Endothelial cell of umbilical vein (primary cell): Measurements from ENCODE around the gene MEPCE. TPM values are rescaled to one million over a fixed set of nuclear protein-coding genes. Genes with fewer than 3 reads are reported as not detected.

Experiments used
- BruUV-seq: library from RNA; stranded (reverse); fragments of 400-500 nt; replicated peaks from 2 replicates; lab custom pipeline; 2021; lab: Mats Ljungman, UMichigan
- CTCF ChIA-PET: fragments of 300-600, 350-600 bp; sonication (Branson Sonifier 250); formaldehyde crosslinking; loops from one replicate; lab custom pipeline; 2021; ENCODE audit warnings: antibody characterized with exemption, inconsistent platforms; lab: Charles Lee
- POLR2A ChIA-PET: fragments of 300-600, 350-600 bp; sonication (Branson Sonifier 250); formaldehyde crosslinking; loops from one replicate; lab custom pipeline; 2021; ENCODE audit warnings: antibody characterized with exemption, inconsistent platforms; lab: Charles Lee
- DNase-seq: peaks from one replicate; pipeline ENCODE4 v3.0.0-alpha.2; 2011; ENCODE audit warnings: low read depth, low spot score
- FAIRE-seq: peaks from 2 replicates; lab custom pipeline; 2011; peaks lifted over from hg19 to GRCh38; lab: Jason Lieb, UNC
- H2AFZ ChIP-seq: 2 replicates; pipeline ENCODE4 v1.6.0; 2012; ENCODE audit warnings: low read depth, low read length, control low read depth, inconsistent platforms
- H3K27ac ChIP-seq: 2 replicates; pipeline ENCODE4 v1.5.1; 2011; ENCODE audit warnings: low read depth, mild to moderate bottlenecking, control low read depth, low read length, moderate library complexity; ENCODE audit not compliant: insufficient read depth
- H3K27me3 ChIP-seq, 2 experiments: 2 replicates each; pipeline versions ENCODE4 v1.6.0 to v1.6.1; 2011; ENCODE audit warnings: low read length in 2 of 2, mixed read lengths in 1 of 2; ENCODE audit not compliant: control insufficient read depth in 2 of 2, insufficient read depth in 2 of 2
- H3K36me3 ChIP-seq, 2 experiments: 2 replicates in 1 of 2; 3 replicates in 1 of 2; pipeline ENCODE4 v1.5.1; 2011; ENCODE audit warnings: low read length in 2 of 2, mild to moderate bottlenecking in 1 of 2, moderate library complexity in 1 of 2; ENCODE audit not compliant: control insufficient read depth in 2 of 2, insufficient read depth in 2 of 2; ENCODE audit errors: extremely low read depth in 1 of 2
- H3K4me1 ChIP-seq: 3 replicates; pipeline ENCODE4 v1.5.1; 2011; ENCODE audit warnings: mild to moderate bottlenecking, low read length; ENCODE audit not compliant: control insufficient read depth, insufficient read depth; ENCODE audit errors: extremely low read depth
- H3K4me2 ChIP-seq: 2 replicates; pipeline ENCODE4 v1.6.1; 2011; ENCODE audit warnings: low read length, control low read depth, mixed read lengths; ENCODE audit not compliant: insufficient read depth
- H3K4me3 ChIP-seq, 3 experiments: fragments of 200-600 bp in 1 of 3; sonication (generic), shearing (Covaris generic) in 1 of 3; replicated peaks in 1 of 3; 2 replicates each; pipeline ENCODE4 v1.5.1; 2011 to 2016; ENCODE audit warnings: control low read depth in 3 of 3, low read length in 3 of 3, mild to moderate bottlenecking in 2 of 3, inconsistent platforms in 1 of 3, low read depth in 1 of 3, moderate library complexity in 1 of 3; ENCODE audit not compliant: insufficient read depth in 1 of 3
- H3K79me2 ChIP-seq: 2 replicates; pipeline ENCODE4 v1.6.0; 2012; ENCODE audit warnings: low read length, inconsistent platforms; ENCODE audit not compliant: control insufficient read depth, insufficient read depth
- H3K9ac ChIP-seq: replicated peaks from 2 replicates; pipeline ENCODE3; 2011; ENCODE audit warnings: low read length, control low read depth; ENCODE audit not compliant: insufficient read depth; ENCODE audit errors: extremely low read depth
- H3K9me1 ChIP-seq: replicated peaks from 3 replicates; pipeline ENCODE4 v1.6.0; 2011; ENCODE audit warnings: mild to moderate bottlenecking, low read length; ENCODE audit not compliant: control insufficient read depth, insufficient read depth; ENCODE audit errors: extremely low read depth
- H3K9me3 ChIP-seq: replicated peaks from 2 replicates; pipeline ENCODE4 v1.5.1; 2012; ENCODE audit warnings: low read length, inconsistent platforms; ENCODE audit not compliant: control insufficient read depth, insufficient read depth
- H4K20me1 ChIP-seq: replicated peaks from 2 replicates; pipeline ENCODE3; 2011; ENCODE audit warnings: mild to moderate bottlenecking, low read length; ENCODE audit not compliant: control insufficient read depth, insufficient read depth; ENCODE audit errors: extremely low read depth
- EZH2 ChIP-seq: IDR thresholded peaks from 2 replicates; pipeline ENCODE4 v1.6.1; 2012; ENCODE audit warnings: borderline replicate concordance, low read depth, mild to moderate bottlenecking, moderate library complexity, low read length, inconsistent platforms; ENCODE audit not compliant: severe bottlenecking
- FOS ChIP-seq: IDR thresholded peaks from 2 replicates; pipeline ENCODE4 v1.6.1; 2011; ENCODE audit warnings: mild to moderate bottlenecking, low read length, moderate library complexity, borderline replicate concordance; ENCODE audit not compliant: insufficient read depth
- GATA2 ChIP-seq: IDR thresholded peaks from 2 replicates; pipeline ENCODE4 v1.7.0; 2011; ENCODE audit warnings: low read depth, mild to moderate bottlenecking, moderate library complexity, mixed read lengths, low read length; ENCODE audit not compliant: insufficient read length, insufficient read depth
- JUN ChIP-seq: IDR thresholded peaks from 2 replicates; pipeline ENCODE4 v1.6.1; 2011; ENCODE audit warnings: borderline replicate concordance, low read depth; ENCODE audit not compliant: insufficient read length, insufficient read depth
- MYC ChIP-seq: IDR thresholded peaks from one replicate; pipeline ENCODE4 v1.6.1; 2011; ENCODE audit warnings: mild to moderate bottlenecking, low read depth, low read length
- POLR2A ChIP-seq: IDR thresholded peaks from 2 replicates; pipeline ENCODE4 v1.6.1; 2012; ENCODE audit warnings: low read depth, mild to moderate bottlenecking, control low read depth, low read length
- POLR2AphosphoS5 ChIP-seq: IDR thresholded peaks from 2 replicates; pipeline ENCODE4 v1.6.1; 2012; ENCODE audit warnings: low read depth, mild to moderate bottlenecking, control low read depth, low read length, moderate library complexity; ENCODE audit not compliant: insufficient read depth
- dilution Hi-C: fragments of 300-500 bp; cut with MboI; formaldehyde crosslinking; loops from one replicate; pipeline ENCODE4 v1.15.0; 2019; ENCODE audit warnings: low sequenced_read_pairs; ENCODE audit not compliant: extremely low pct_ligation_motif_present
- intact Hi-C: fragments of 100-400 bp; cut with micrococcal nuclease; formaldehyde crosslinking; loops from one replicate; pipeline ENCODE4 v1.10.0; 2022
- polyA plus RNA-seq, 4 experiments: library from polyadenylated mRNA; depleted of rRNA in 3 of 4; stranded (reverse) in 3 of 4; unstranded in 1 of 4; fragments of >200 nt; gene quantifications; 2 replicates each; pipeline versions ENCODE4 v1.2.1 to v1.2.3, GENCODE V29; 2011 to 2012; ENCODE audit warnings: missing spikeins in 1 of 4
- total RNA-seq: library from RNA; stranded (reverse); gene quantifications from 2 replicates; pipeline ENCODE4 v1.2.3, GENCODE V29; 2021
- TF ChIP-seq, protein P1 (sequence below), 2 donors: IDR thresholded peaks; 1 replicate in 1 of 2; 2 replicates in 1 of 2; pipeline ENCODE4 v1.5.1; 2011; ENCODE audit warnings: low read length in 2 of 2, mild to moderate bottlenecking in 2 of 2, moderate library complexity in 2 of 2, control low read depth in 1 of 2, inconsistent platforms in 1 of 2, low read depth in 1 of 2; ENCODE audit not compliant: insufficient read depth in 1 of 2; ENCODE audit errors: extremely low read depth in 1 of 2
- TF ChIP-seq, protein P2 (sequence below): IDR thresholded peaks from 2 replicates; pipeline ENCODE4 v1.6.1; 2011; ENCODE audit not compliant: insufficient read depth, insufficient read length

MEPCE gene
- total and polyA plus RNA-seq, 2 donors (not counting 3 experiments of a cell fraction or from before 2014, with no cell fraction given) = 23.3 to 45.8 TPM

DNA sequence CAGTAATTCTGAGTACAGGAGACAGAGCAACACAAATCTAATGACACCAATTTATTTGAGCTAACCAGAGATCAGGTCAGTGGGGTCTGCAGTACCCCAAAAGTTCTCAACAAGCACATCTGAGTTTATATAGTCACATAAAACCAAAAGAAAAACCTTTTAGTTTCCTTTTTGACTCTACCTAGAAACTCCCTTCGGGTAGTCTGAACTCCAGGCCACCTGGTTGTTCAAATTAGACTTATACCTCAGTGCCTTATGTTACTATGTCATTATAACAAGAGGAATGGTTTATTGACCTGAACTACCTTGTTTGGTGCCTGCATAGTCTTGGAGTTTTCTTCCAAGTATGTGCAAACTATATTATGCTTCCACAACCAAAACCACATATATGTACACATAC is 15.7 kb upstream of the MEPCE start:
- dilution Hi-C loops = no loop called here
- H3K79me2 ChIP-seq = no peaks in the 10 kb centered on the region
- H3K4me1 ChIP-seq = no peaks in the 10 kb centered on the region
- H2AFZ ChIP-seq = no peak overlapping the region
- no peak for FAIRE-seq
- H3K4me3 ChIP-seq = no peak overlapping the region
- no peak overlapping the region for H3K9ac ChIP-seq
- DNase-seq = no peak
- BruUV-seq = no TSS peak
- CTCF ChIA-PET = no interaction called here
- H3K9me3 ChIP-seq = no peaks in the 10 kb centered on the region
- H3K27me3 ChIP-seq = peaks cover 16 to 28% of the 10 kb centered on the region in 2 experiments
- no peaks in the 10 kb centered on the region for H4K20me1 ChIP-seq
- TF ChIP-seq FOS (no peak), EZH2 (no peak), POLR2AphosphoS5 (no peak), POLR2A (no peak), MYC (no peak), JUN (no peak), GATA2 (no peak)
- TF ChIP-seq, protein P1, sequence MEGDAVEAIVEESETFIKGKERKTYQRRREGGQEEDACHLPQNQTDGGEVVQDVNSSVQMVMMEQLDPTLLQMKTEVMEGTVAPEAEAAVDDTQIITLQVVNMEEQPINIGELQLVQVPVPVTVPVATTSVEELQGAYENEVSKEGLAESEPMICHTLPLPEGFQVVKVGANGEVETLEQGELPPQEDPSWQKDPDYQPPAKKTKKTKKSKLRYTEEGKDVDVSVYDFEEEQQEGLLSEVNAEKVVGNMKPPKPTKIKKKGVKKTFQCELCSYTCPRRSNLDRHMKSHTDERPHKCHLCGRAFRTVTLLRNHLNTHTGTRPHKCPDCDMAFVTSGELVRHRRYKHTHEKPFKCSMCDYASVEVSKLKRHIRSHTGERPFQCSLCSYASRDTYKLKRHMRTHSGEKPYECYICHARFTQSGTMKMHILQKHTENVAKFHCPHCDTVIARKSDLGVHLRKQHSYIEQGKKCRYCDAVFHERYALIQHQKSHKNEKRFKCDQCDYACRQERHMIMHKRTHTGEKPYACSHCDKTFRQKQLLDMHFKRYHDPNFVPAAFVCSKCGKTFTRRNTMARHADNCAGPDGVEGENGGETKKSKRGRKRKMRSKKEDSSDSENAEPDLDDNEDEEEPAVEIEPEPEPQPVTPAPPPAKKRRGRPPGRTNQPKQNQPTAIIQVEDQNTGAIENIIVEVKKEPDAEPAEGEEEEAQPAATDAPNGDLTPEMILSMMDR (IDR thresholded peaks at IDR 0.05; ENCODE audit: extremely low read depth in 1 of 2, insufficient read depth in 1 of 2, low read depth in 1 of 2, low read length in 2 of 2) = no peak
- TF ChIP-seq, protein P2, sequence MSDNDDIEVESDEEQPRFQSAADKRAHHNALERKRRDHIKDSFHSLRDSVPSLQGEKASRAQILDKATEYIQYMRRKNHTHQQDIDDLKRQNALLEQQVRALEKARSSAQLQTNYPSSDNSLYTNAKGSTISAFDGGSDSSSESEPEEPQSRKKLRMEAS = no peak
- H3K4me2 ChIP-seq = no peak overlapping the region
- POLR2A ChIA-PET = no interaction called here
- intact Hi-C loops = no loop called here
- no peaks in the 10 kb centered on the region for H3K36me3 ChIP-seq
- H3K27ac ChIP-seq = no peak overlapping the region
- no peaks in the 10 kb centered on the region for H3K9me1 ChIP-seq
